HepG2 (cell line): Measurements from ENCODE around the gene SNN. TPM values are rescaled to one million over a fixed set of nuclear protein-coding genes. Genes with fewer than 3 reads are reported as not detected.

ENCODE experiments used
- ATAC-seq: fragments of 200-7000 bp; cut with Tn5 transposase; 3 replicates; pipeline ENCODE4 v1.9.1; 2020; ENCODE audit warnings: mild to moderate bottlenecking, moderate library complexity
- BruUV-seq: library from RNA; stranded (reverse); fragments of 400-500 nt; replicated peaks from 2 replicates; lab custom pipeline; 2021; lab: Mats Ljungman, UMichigan
- CTCF ChIA-PET: fragments of 300-600 bp; formaldehyde crosslinking; extraction: SDS; loops from one replicate; lab custom pipeline; 2021; ENCODE audit warnings: low total read pairs, inconsistent platforms, low intra/inter-chr PET ratio; lab: Yijun Ruan, JAX
- POLR2A ChIA-PET: fragments of 350-600 bp; sonication (Branson Sonifier 250); formaldehyde crosslinking; loops from one replicate; lab custom pipeline; 2020; ENCODE audit warnings: antibody characterized with exemption, inconsistent platforms; lab: Yijun Ruan, JAX
- DNase-seq: peaks from one replicate; pipeline ENCODE4 v3.0.0-alpha.2; 2015; ENCODE audit warnings: low spot score
- FAIRE-seq: peaks from 3 replicates; lab custom pipeline; 2011; peaks lifted over from hg19 to GRCh38; lab: Jason Lieb, UNC
- H2AFZ ChIP-seq: one replicate; pipeline ENCODE4 v1.6.1; 2011; ENCODE audit warnings: low read length, inconsistent platforms
- H3K27ac ChIP-seq: fragments of 300-600 bp; 3 replicates; pipeline ENCODE4 v1.8.0; 2011; ENCODE audit warnings: mixed run types, mild to moderate bottlenecking, mixed read lengths, low read length, inconsistent platforms; ENCODE audit not compliant: insufficient read depth; ENCODE audit errors: extremely low read length
- H3K27me3 ChIP-seq, 2 experiments: fragments of 200-600 bp in 1 of 2; 2 replicates in 1 of 2; 3 replicates in 1 of 2; pipeline versions ENCODE4 v1.6.0 to v1.8.0; 2011; ENCODE audit warnings: low read length in 2 of 2, mild to moderate bottlenecking in 2 of 2, moderate library complexity in 2 of 2, inconsistent platforms in 1 of 2; ENCODE audit not compliant: insufficient read depth in 2 of 2, control insufficient read depth in 1 of 2
- H3K36me3 ChIP-seq, 2 experiments: fragments of 200-600 bp in 1 of 2; replicated peaks in 1 of 2; 2 replicates in 1 of 2; 3 replicates in 1 of 2; pipeline versions ENCODE4 v1.5.1 to v1.8.0; 2011; ENCODE audit warnings: low read length in 2 of 2, inconsistent platforms in 1 of 2; ENCODE audit not compliant: insufficient read depth in 2 of 2, control insufficient read depth in 1 of 2
- H3K4me1 ChIP-seq: 2 replicates; pipeline ENCODE4 v1.5.1; 2012; ENCODE audit warnings: low read length, inconsistent platforms; ENCODE audit not compliant: insufficient read depth
- H3K4me2 ChIP-seq: 2 replicates; pipeline ENCODE4 v1.6.0; 2011; ENCODE audit warnings: low read depth, low read length, inconsistent platforms
- H3K4me3 ChIP-seq, 3 experiments: fragments of 200-600 bp in 1 of 3; sonication (generic), shearing (Covaris generic) in 1 of 3; replicated peaks in 1 of 3; 2 replicates each; pipeline ENCODE4 v1.5.1; 2011 to 2016; ENCODE audit warnings: low read length in 3 of 3, inconsistent platforms in 2 of 3, low read depth in 2 of 3, mild to moderate bottlenecking in 2 of 3, control low read depth in 1 of 3, mixed read lengths in 1 of 3; ENCODE audit not compliant: insufficient read depth in 1 of 3
- H3K79me2 ChIP-seq: one replicate; pipeline ENCODE4 v1.6.1; 2011; ENCODE audit warnings: low read length, inconsistent platforms; ENCODE audit not compliant: insufficient read depth
- H3K9ac ChIP-seq: 2 replicates; pipeline ENCODE4 v1.6.0; 2011; ENCODE audit warnings: mild to moderate bottlenecking, low read depth, low read length, inconsistent platforms; ENCODE audit not compliant: insufficient read depth
- H3K9me3 ChIP-seq: 2 replicates; pipeline ENCODE4 v1.5.1; 2012; ENCODE audit warnings: mild to moderate bottlenecking, low read length
- H4K20me1 ChIP-seq: 2 replicates; pipeline ENCODE4 v1.6.0; 2011; ENCODE audit warnings: inconsistent platforms, mild to moderate bottlenecking, low read length, moderate library complexity; ENCODE audit not compliant: insufficient read depth
- CEBPB ChIP-seq: IDR thresholded peaks from 2 replicates; pipeline ENCODE4 v1.6.1; 2011; ENCODE audit warnings: low read depth, low read length, improper control_type of control experiment, borderline replicate concordance
- EP300 ChIP-seq, 3 experiments: sonication (generic) in 1 of 3; formaldehyde crosslinking in 1 of 3; IDR thresholded peaks; 2 replicates each; pipeline versions ENCODE4 v1.5.1 to v1.6.1; 2011 to 2020; ENCODE audit warnings: low read depth in 2 of 3, low read length in 2 of 3, borderline replicate concordance in 1 of 3, improper control_type of control experiment in 1 of 3, mild to moderate bottlenecking in 1 of 3, missing genetic modification reagents in 1 of 3, moderate library complexity in 1 of 3
- GABPB1 ChIP-seq: IDR thresholded peaks from 2 replicates; pipeline ENCODE4 v1.6.1; 2016; ENCODE audit warnings: mild to moderate bottlenecking, missing genetic modification reagents, moderate library complexity, missing compliant biosample characterization
- HDAC6 ChIP-seq: fragments of 200-600 bp; sonication (generic); IDR thresholded peaks from 2 replicates; pipeline ENCODE4 v1.7.0; 2017; ENCODE audit warnings: mild to moderate bottlenecking, antibody characterized with exemption, low read length, low read depth
- HMG20B ChIP-seq: conservative IDR thresholded peaks from 2 replicates; pipeline ENCODE4 v1.6.1; 2016; ENCODE audit warnings: missing genetic modification reagents, missing compliant biosample characterization
- MEF2D ChIP-seq: sonication (generic); formaldehyde crosslinking; IDR thresholded peaks from 2 replicates; pipeline ENCODE4 v1.5.1; 2020; ENCODE audit warnings: mild to moderate bottlenecking, missing genetic modification reagents
- MLLT10 ChIP-seq: sonication (generic); formaldehyde crosslinking; IDR thresholded peaks from 2 replicates; pipeline ENCODE4 v1.4.0; 2020; ENCODE audit warnings: missing genetic modification reagents
- MZF1 ChIP-seq: sonication (generic); formaldehyde crosslinking; IDR thresholded peaks from 2 replicates; pipeline ENCODE4 v1.8.1; 2023; ENCODE audit warnings: mild to moderate bottlenecking, missing genetic modification reagents, borderline replicate concordance
- NFATC3 ChIP-seq: sonication (generic); formaldehyde crosslinking; IDR thresholded peaks from 2 replicates; pipeline ENCODE4 v1.5.1; 2020; ENCODE audit warnings: mild to moderate bottlenecking, missing genetic modification reagents
- NONO ChIP-seq, 2 experiments: fragments of 450-650 bp in 1 of 2; sonication (generic) in 1 of 2; formaldehyde crosslinking in 1 of 2; IDR thresholded peaks in 1 of 2; conservative IDR thresholded peaks in 1 of 2; 2 replicates each; pipeline versions ENCODE4 v1.6.1 to v1.8.0; 2017 to 2022; ENCODE audit warnings: mild to moderate bottlenecking in 1 of 2, missing genetic modification reagents in 1 of 2, moderate library complexity in 1 of 2
- RNF2 ChIP-seq: fragments of 450-650 bp; conservative IDR thresholded peaks from 2 replicates; pipeline ENCODE4 v1.6.1; 2016; ENCODE audit warnings: low read depth
- SMAD3 ChIP-seq: sonication (generic); formaldehyde crosslinking; IDR thresholded peaks from 2 replicates; pipeline ENCODE4 v1.4.0; 2020; ENCODE audit warnings: missing genetic modification reagents
- STAG1 ChIP-seq: sonication (generic); formaldehyde crosslinking; IDR thresholded peaks from 2 replicates; pipeline ENCODE4 v1.4.0; 2020; ENCODE audit warnings: missing genetic modification reagents
- ZBTB14 ChIP-seq: sonication (generic); formaldehyde crosslinking; IDR thresholded peaks from 2 replicates; pipeline ENCODE4 v1.4.0; 2020; ENCODE audit warnings: missing genetic modification reagents
- ZNF136 ChIP-seq: sonication (generic); formaldehyde crosslinking; IDR thresholded peaks from 2 replicates; pipeline ENCODE4 v1.8.1; 2022; ENCODE audit warnings: low read depth, mild to moderate bottlenecking, moderate library complexity, missing genetic modification reagents
- ZNF225 ChIP-seq: sonication (generic); formaldehyde crosslinking; IDR thresholded peaks from 2 replicates; pipeline ENCODE4 v1.4.0; 2020; ENCODE audit warnings: mild to moderate bottlenecking, missing genetic modification reagents
- ZNF629 ChIP-seq: sonication (generic); formaldehyde crosslinking; conservative IDR thresholded peaks from 2 replicates; pipeline ENCODE4 v1.5.0; 2020; ENCODE audit warnings: missing genetic modification reagents
- ZNF674 ChIP-seq: sonication (generic); formaldehyde crosslinking; IDR thresholded peaks from 2 replicates; pipeline ENCODE4 v1.5.0; 2020; ENCODE audit warnings: low read depth, mild to moderate bottlenecking, missing genetic modification reagents
- ZNF709 ChIP-seq: sonication (generic); formaldehyde crosslinking; IDR thresholded peaks from 2 replicates; pipeline ENCODE4 v1.5.0; 2020; ENCODE audit warnings: mild to moderate bottlenecking, missing genetic modification reagents
- ZNF850 ChIP-seq: sonication (generic); formaldehyde crosslinking; conservative IDR thresholded peaks from 2 replicates; pipeline ENCODE4 v1.9.0; 2021; ENCODE audit warnings: mild to moderate bottlenecking, missing genetic modification reagents
- WGBS: methylation state at CpG from one replicate; pipeline ENCODE4 v1.1.6; 2017; ENCODE audit warnings: low lambda C conversion rate; 5-methylcytosine and 5-hydroxymethylcytosine counted together
- in situ Hi-C: cut with HindIII; loops from 2 replicates; pipeline ENCODE4 v1.10.0; 2017; ENCODE audit warnings: low pct_unique_long_range_greater_than_20kb; ENCODE audit not compliant: extremely low pct_ligation_motif_present
- intact Hi-C: fragments of 100-400 bp; cut with micrococcal nuclease; formaldehyde crosslinking; loops from one replicate; pipeline ENCODE4 v1.10.0; 2022; ENCODE audit not compliant: unreplicated experiment
- polyA plus RNA-seq, 8 experiments: library from polyadenylated mRNA; depleted of rRNA in 3 of 8; stranded (reverse) in 7 of 8; unstranded in 1 of 8; fragments of >200 nt; fragmentation: Illumina TruSeq in 4 of 8; extraction: Trizol in 4 of 8; gene quantifications; 2 replicates each; pipeline versions ENCODE4 v1.2.1 to v1.2.3, GENCODE V29; 2011 to 2016; ENCODE audit warnings: low read depth in 4 of 8, missing spikeins in 1 of 8, mixed read lengths in 1 of 8; ENCODE audit not compliant: insufficient read depth in 1 of 8
- total RNA-seq, 5 experiments: library from RNA; depleted of rRNA; stranded (reverse); fragments of >200 nt; fragmentation: Illumina TruSeq; extraction: Trizol; gene quantifications; 2 replicates each; pipeline ENCODE4 v1.2.3, GENCODE V29; 2016; ENCODE audit warnings: low read depth in 1 of 5
- TF ChIP-seq, protein P1 (sequence below): sonication (generic); formaldehyde crosslinking; conservative IDR thresholded peaks from 2 replicates; pipeline ENCODE4 v1.8.1; 2023; ENCODE audit warnings: missing genetic modification reagents
- TF ChIP-seq, protein P2 (sequence below): sonication (generic); formaldehyde crosslinking; IDR thresholded peaks from 2 replicates; pipeline ENCODE4 v1.4.0; 2020; ENCODE audit warnings: missing genetic modification reagents

The SNN gene
- total and polyA plus RNA-seq, 2 of the 13 experiments (the other 11 are each of a cell fraction or from before 2014, with no cell fraction given), result 5.2 to 8.4 TPM

- Histone ChIP-seq H3K36me3 (no peaks in the 10 kb centered on the region), H3K27me3 (peaks cover 2 to 5% of the 10 kb centered on the region in 2 experiments; a peak in 3 of 5 replicates), H2AFZ (peak overlapping the region; percentile 78), H3K79me2 (no peaks in the 10 kb centered on the region), H3K9ac (peak overlapping the region; percentile 49; the same call in 1 of the 2 replicates), H3K4me2 (peak overlapping the region; percentile 82), H4K20me1 (no peaks in the 10 kb centered on the region), H3K4me1 (peaks cover 25% of the 10 kb centered on the region), H3K27ac (no peak overlapping the region), H3K4me3 (peak overlapping the region; percentile 60 to 75 (median 72)), H3K9me3 (no peaks in the 10 kb centered on the region)
- no TSS peak for BruUV-seq
- intact Hi-C loops (no loop called here), in situ Hi-C loops (no loop called here)
- CTCF ChIA-PET, result interaction anchor here (1.4 kb wide), 1 partner anchor 10 kb away, joined by 4 read pairs; no protein-coding TSS in a partner anchor
- DNase-seq (no peak), ATAC-seq (peak; percentile 72), FAIRE-seq (no peak)
- WGBS, result 3% methylated on average over 19 of the region's 19 CpGs
- POLR2A ChIA-PET, result interaction anchor here (0.8 to 1.3 kb wide), 5 partner anchors 8 to 175 kb away, joined by 3 to 5 read pairs (median 3); partner anchors contain the start of gene ZC3H7A
- TF ChIP-seq HMG20B (CRISPR knock-in tag) (no peak), ZNF225 (CRISPR knock-in tag) (no peak; the same call in 1 of the 2 replicates), HDAC6 (no peak), SMAD3 (no peak), MEF2D (CRISPR knock-in tag) (peak; percentile 46; the same call in 1 of the 2 replicates), EP300 (IDR thresholded peaks at IDR 0.05; ENCODE audit: low read depth in 2 of 2, low read length in 2 of 2) (no peak), EP300 (CRISPR knock-in tag; IDR thresholded peaks at IDR 0.05; ENCODE audit: borderline replicate concordance) (no peak), STAG1 (no peak), GABPB1 (CRISPR knock-in tag) (0 out of 2 replicates have a peak, but pooled peaks have one; percentile 31), RNF2 (no peak), ZNF850 (CRISPR knock-in tag) (no peak), CEBPB (no peak), ZBTB14 (CRISPR knock-in tag) (no peak), ZNF709 (CRISPR knock-in tag) (no peak), NONO (IDR thresholded peaks at IDR 0.05) (no peak), NONO (CRISPR knock-in tag; conservative IDR thresholded peaks at IDR 0.05) (no peak), MZF1 (CRISPR knock-in tag) (no peak), ZNF629 (CRISPR knock-in tag) (no peak), NFATC3 (CRISPR knock-in tag) (no peak), ZNF674 (CRISPR knock-in tag) (no peak), MLLT10 (CRISPR knock-in tag) (no peak), ZNF136 (CRISPR knock-in tag) (no peak)
- TF ChIP-seq, protein P1, sequence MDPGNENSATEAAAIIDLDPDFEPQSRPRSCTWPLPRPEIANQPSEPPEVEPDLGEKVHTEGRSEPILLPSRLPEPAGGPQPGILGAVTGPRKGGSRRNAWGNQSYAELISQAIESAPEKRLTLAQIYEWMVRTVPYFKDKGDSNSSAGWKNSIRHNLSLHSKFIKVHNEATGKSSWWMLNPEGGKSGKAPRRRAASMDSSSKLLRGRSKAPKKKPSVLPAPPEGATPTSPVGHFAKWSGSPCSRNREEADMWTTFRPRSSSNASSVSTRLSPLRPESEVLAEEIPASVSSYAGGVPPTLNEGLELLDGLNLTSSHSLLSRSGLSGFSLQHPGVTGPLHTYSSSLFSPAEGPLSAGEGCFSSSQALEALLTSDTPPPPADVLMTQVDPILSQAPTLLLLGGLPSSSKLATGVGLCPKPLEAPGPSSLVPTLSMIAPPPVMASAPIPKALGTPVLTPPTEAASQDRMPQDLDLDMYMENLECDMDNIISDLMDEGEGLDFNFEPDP (CRISPR knock-in tag), result no peak
- TF ChIP-seq, protein P2, sequence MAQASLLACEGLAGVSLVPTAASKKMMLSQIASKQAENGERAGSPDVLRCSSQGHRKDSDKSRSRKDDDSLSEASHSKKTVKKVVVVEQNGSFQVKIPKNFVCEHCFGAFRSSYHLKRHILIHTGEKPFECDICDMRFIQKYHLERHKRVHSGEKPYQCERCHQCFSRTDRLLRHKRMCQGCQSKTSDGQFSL, result no peak
Observed at GRCh38 chr16:11621920-11622651, 46.2 kb upstream of the SNN start.
